PFSK-1 (cell line): ENCODE results near the gene TMEM270.

Source experiments
- REST ChIP-seq, 2 experiments: IDR thresholded peaks; 2 replicates each; pipeline versions ENCODE4 v1.6.1 to v1.8.0; 2011 to 2012; ENCODE audit warnings: low read depth in 2 of 2, low read length in 2 of 2, control low read depth in 1 of 2, inconsistent platforms in 1 of 2, mild to moderate bottlenecking in 1 of 2, moderate library complexity in 1 of 2; ENCODE audit not compliant: insufficient read depth in 1 of 2
- TAF1 ChIP-seq: IDR thresholded peaks from 2 replicates; pipeline ENCODE4 v1.6.1; 2012; ENCODE audit warnings: low read length, control low read depth, borderline replicate concordance; ENCODE audit not compliant: insufficient read depth

GRCh38 chr7:73900286-73900685 is 39.3 kb downstream of the TMEM270 start:
- TF ChIP-seq TAF1 = no peak
- no peak for TF ChIP-seq REST (IDR thresholded peaks at IDR 0.05; ENCODE audit: insufficient read depth in 1 of 2, low read depth in 2 of 2, low read length in 2 of 2)
